ENCODE data around the gene LTB4R2.
A peak's percentile ranks its signal among the peaks of the same experiment; 100 is the strongest.

Gene LTB4R2

DNA sequence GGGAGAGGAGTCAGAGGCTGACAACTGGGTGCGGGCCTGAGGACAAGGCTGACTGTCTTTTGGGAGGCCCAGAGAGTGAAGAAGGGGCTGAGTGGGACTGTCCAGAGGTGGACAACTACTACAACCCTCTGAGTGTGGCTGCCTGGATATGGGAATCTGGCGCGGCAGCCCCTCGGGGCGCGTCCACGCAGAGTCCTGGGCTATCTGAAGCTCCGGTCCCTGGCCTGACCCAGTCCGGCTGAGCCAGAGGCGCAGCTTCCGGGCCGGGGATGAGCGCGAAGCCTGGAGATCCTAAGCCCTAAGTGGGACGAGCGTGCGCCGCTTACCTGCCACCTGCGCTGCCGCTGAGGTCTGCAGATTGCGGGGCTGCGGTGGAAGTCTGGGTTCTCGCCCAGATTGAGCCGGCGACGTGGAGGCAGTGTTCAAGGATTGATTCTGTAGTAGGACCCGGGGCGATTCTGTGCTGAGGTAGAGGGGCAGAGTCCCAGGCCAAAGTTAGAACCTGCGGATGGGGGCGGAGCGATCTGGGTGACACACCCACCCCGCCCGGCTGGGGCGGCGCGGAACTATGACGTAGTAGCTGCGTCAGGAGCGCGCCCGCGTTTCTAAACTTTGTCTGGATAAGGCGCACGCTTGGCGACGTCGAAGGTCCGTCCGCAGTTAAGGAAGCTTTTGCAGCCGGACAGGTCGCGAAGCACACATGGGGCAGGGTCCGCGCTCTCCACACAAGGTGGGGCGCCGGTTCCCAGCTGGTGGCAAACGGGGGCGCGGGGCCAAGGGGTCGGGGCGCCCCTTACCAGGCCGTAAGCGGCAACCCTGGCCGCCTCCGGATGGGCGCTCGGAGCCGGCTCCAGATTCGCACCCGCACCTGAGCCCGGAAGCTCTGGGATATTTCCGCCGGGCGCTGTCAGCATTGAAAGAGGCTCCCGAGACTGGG lies 10.4 kb upstream of the LTB4R2 start, which contains the start of the genes DHRS1 and NOP9:
Gene DHRS1 (minus strand): TSS at position 526 of the 937 bp plus-strand sequence. CDS start 674 bp downstream, outside the sequence.
Gene NOP9 (plus strand): TSS at position 596 of the 937 bp plus-strand sequence. CDS start 105 bp downstream, at position 701.
- DNase-seq: peak; percentile 80

GRCh38 chr14:24300326-24300980 lies 9.5 kb upstream of the LTB4R2 start:
- DNase-seq: no peak

GRCh38 chr14:24304019-24304387 lies 5.9 kb upstream of the LTB4R2 start:
- DNase-seq: no peak

- DNase-seq: no peak
These were observed 2.8 kb upstream of the LTB4R2 start for GRCh38 chr14:24307156-24307574.

- DNase-seq: peak; percentile 69
These were observed 2.2 kb upstream of the LTB4R2 start, which contains the start of gene CIDEB for GRCh38 chr14:24307575-24308341. CIDEB (minus strand) TSS chr14:24307977; CDS start chr14:24307858, 119 bp downstream.

GRCh38 chr14:24308342-24309124 lies 1.4 kb upstream of the LTB4R2 start:
- DNase-seq: no peak

DNA sequence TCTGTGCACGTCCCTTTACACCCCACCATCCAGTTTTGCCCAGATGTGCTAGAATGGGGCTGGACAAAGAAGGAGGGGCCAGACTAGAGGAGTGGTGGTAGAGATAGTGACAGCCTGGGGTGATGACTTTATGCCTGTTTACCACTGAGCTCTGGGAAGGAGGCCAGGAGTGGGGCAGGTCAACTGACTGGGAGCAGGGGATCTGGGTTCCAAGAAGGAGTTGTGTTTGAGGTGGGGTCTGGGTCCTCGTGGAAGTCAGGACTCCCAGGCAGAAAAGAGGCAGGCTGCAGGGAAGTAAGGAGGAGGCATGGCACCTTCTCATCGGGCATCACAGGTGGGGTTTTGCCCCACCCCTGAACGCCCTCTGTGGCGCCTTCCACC lies 315 bp downstream of the LTB4R2 start:
- no peak for DNase-seq

DNA sequence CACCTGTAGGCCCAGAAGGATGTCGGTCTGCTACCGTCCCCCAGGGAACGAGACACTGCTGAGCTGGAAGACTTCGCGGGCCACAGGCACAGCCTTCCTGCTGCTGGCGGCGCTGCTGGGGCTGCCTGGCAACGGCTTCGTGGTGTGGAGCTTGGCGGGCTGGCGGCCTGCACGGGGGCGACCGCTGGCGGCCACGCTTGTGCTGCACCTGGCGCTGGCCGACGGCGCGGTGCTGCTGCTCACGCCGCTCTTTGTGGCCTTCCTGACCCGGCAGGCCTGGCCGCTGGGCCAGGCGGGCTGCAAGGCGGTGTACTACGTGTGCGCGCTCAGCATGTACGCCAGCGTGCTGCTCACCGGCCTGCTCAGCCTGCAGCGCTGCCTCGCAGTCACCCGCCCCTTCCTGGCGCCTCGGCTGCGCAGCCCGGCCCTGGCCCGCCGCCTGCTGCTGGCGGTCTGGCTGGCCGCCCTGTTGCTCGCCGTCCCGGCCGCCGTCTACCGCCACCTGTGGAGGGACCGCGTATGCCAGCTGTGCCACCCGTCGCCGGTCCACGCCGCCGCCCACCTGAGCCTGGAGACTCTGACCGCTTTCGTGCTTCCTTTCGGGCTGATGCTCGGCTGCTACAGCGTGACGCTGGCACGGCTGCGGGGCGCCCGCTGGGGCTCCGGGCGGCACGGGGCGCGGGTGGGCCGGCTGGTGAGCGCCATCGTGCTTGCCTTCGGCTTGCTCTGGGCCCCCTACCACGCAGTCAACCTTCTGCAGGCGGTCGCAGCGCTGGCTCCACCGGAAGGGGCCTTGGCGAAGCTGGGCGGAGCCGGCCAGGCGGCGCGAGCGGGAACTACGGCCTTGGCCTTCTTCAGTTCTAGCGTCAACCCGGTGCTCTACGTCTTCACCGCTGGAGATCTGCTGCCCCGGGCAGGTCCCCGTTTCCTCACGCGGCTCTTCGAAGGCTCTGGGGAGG lies 985 bp downstream of the LTB4R2 start, which contains the start of gene LTB4R:
Gene LTB4R (plus strand): TSS at position 857 of the 959 bp plus-strand sequence. CDS start 4,150 bp downstream, outside the sequence.
- peak; percentile 74 for DNase-seq

DNA sequence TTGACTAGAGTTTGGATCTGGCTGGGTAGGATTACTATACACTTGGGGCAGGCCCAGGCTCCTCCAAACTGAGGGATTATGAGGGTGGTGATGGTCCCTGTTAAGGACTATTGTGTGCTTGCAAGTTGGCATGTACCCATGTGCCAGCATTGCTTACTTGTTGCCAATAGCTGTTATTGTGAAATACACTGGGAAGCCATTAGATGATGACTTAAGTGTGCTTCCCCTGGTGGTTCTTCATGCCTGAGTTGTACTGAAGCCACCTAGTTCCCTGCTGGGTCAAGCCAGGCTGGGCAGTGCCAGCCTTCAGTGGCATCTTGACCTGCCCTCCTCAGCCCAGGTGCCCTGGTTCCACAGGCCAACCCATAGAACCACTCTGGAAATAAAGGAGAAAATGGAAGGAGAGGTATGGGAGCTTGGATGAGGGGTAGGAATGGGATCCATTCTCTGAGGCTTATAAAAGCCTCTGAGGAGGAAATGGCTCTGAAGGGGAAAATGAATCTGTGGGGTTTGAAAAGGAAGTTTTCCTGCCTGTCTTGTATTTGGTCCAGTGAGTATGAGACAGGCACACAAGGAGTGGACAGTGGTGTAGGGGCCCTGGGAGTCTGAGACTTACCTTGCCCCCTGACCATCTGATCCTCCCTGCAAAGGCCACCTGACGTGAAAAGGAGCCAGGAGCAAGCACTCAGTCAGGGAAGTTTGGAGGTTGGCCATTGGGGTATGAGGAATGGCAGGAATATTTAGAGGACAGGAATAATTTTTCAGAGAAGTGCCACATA lies 2.1 kb downstream of the LTB4R2 start:
- peak; percentile 50 for DNase-seq

GRCh38 chr14:24312736-24313507 lies 3.0 kb downstream of the LTB4R2 start:
- peak; percentile 98 for DNase-seq

DNA sequence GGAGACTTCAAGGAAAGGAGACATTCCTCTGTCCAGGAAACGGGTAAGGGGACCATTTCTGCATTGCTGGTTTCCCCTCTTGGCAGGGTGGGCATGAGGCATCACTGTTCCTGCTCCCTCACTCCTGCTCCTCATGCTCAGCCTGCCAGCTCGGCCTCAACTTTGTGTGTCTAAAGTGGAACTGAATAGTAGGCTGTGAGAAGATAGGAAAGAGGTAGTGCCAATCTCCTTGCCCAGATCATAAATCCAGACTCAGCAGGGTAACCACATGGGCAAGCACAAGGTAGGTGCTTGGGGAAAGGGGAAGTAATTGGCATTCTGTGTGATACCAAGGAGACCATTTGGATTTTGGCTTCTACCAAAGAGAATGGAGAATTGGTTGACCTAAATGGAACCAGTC lies 4.0 kb downstream of the LTB4R2 start:
- DNase-seq: peak; percentile 80

DNA sequence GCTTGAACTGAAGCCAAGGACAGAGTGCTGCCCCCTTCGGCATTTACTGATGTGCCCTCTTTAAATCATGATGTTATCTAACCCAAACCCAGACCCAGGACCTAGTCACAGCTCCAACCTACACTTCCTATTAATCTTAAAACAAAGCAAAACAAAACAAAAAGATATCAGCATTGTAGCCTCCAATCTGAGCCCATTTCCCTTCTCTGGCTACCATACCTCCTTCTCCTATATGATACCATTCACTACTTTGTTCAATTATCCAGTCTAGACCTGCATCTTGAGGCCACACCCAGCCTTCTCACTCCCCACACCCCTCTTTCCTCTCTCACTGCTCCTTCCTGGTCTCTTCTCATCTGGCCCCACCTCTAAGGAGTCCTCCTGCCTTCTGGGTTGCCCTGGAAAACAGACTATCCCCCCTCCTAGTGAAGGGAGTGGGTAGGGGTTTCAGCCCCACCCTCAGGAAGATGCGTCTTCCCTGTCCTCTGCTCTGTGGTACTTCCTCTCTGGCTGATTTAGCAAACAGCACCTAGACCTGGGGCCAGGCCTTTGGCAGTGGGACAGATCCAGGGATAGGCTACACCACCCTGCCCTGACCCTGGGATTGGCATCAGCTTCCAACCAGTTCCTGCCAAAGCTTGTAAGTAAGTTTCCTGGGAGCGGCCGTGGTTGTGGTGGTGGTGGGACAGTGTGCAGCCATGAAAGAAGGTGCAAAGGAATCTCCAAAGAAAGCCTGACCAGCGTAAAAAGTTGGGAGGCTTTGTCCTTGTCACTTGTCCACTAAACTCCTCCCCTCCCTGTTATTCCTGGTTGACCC lies 4.6 kb downstream of the LTB4R2 start:
- DNase-seq: no peak

GRCh38 chr14:24315243-24315806 lies 5.4 kb downstream of the LTB4R2 start:
- DNase-seq: no peak

- DNase-seq: no peak
These were observed 6.1 kb downstream of the LTB4R2 start for GRCh38 chr14:24315807-24316596.

- no peak for DNase-seq
These were observed 6.6 kb downstream of the LTB4R2 start for GRCh38 chr14:24316597-24316950.

- no peak for DNase-seq
These were observed 7.4 kb downstream of the LTB4R2 start for GRCh38 chr14:24317141-24317928.
